ENCODE results near the gene CTRB2.

The CTRB2 gene

GRCh38 chr16:75169899-75170405 is 37.0 kb downstream of the CTRB2 start:
- DNase-seq (ENCODE audit: low read depth) = no peak

GRCh38 chr16:75160386-75160785 is 46.6 kb downstream of the CTRB2 start:
- no peak for DNase-seq (ENCODE audit: low read depth)
